CD14-positive monocyte (primary cell): ENCODE measurements around the gene MAST4. TPM values are rescaled to one million over a fixed set of nuclear protein-coding genes. Genes with fewer than 3 reads are reported as not detected.

Experiments used
- DNase-seq, 3 donors: peaks; one replicate each; pipeline ENCODE4 v3.0.0-alpha.2; 2011 to 2022
- H2AFZ ChIP-seq: 2 replicates; pipeline ENCODE4 v1.6.0; 2012; ENCODE audit warnings: mild to moderate bottlenecking, low read depth, low read length, inconsistent platforms; ENCODE audit not compliant: insufficient read depth, poor library complexity, severe bottlenecking
- H3K27ac ChIP-seq, 2 donors: 1 replicate in 1 of 2; 2 replicates in 1 of 2; pipeline ENCODE4 v1.5.1; 2012 to 2013; ENCODE audit warnings: low read length in 2 of 2, control low read depth in 1 of 2, inconsistent platforms in 1 of 2, low read depth in 1 of 2, mild to moderate bottlenecking in 1 of 2
- H3K27me3 ChIP-seq, 2 donors: one replicate each; pipeline versions ENCODE4 v1.6.0 to v1.6.1; 2011 to 2013; ENCODE audit warnings: low read length in 2 of 2; ENCODE audit not compliant: control insufficient read depth in 2 of 2, insufficient read depth in 2 of 2
- H3K36me3 ChIP-seq, 2 donors: replicated peaks in 1 of 2; 1 replicate in 1 of 2; 2 replicates in 1 of 2; pipeline versions ENCODE4 v1.5.1 to v1.6.1; 2012 to 2013; ENCODE audit warnings: low read length in 2 of 2, control low read depth in 1 of 2, inconsistent platforms in 1 of 2, mild to moderate bottlenecking in 1 of 2; ENCODE audit not compliant: insufficient read depth in 2 of 2, control insufficient read depth in 1 of 2
- H3K4me1 ChIP-seq, 2 donors: 1 replicate in 1 of 2; 2 replicates in 1 of 2; pipeline versions ENCODE4 v1.5.1 to v1.6.1; 2012 to 2013; ENCODE audit warnings: low read length in 2 of 2, control low read depth in 1 of 2, inconsistent platforms in 1 of 2, mild to moderate bottlenecking in 1 of 2, moderate library complexity in 1 of 2; ENCODE audit not compliant: insufficient read depth in 2 of 2, control insufficient read depth in 1 of 2
- H3K4me2 ChIP-seq: replicated peaks from 2 replicates; pipeline ENCODE3; 2012; ENCODE audit warnings: low read length, moderate library complexity, mild to moderate bottlenecking; ENCODE audit not compliant: poor library complexity, severe bottlenecking; ENCODE audit errors: extremely low read depth
- H3K4me3 ChIP-seq, 3 experiments: fragments of 200-600 bp in 1 of 3; sonication (generic) in 1 of 3; replicated peaks in 1 of 3; 1 replicate in 2 of 3; 2 replicates in 1 of 3; pipeline ENCODE4 v1.5.1; 2011 to 2013; ENCODE audit warnings: low read length in 3 of 3, mild to moderate bottlenecking in 3 of 3, control low read depth in 2 of 3, low read depth in 2 of 3, inconsistent platforms in 1 of 3, moderate library complexity in 1 of 3
- H3K79me2 ChIP-seq: 2 replicates; pipeline ENCODE4 v1.6.0; 2012; ENCODE audit warnings: mild to moderate bottlenecking, control low read depth, inconsistent platforms, low read length, moderate library complexity; ENCODE audit not compliant: insufficient read depth
- H3K9ac ChIP-seq: 2 replicates; pipeline ENCODE4 v1.6.0; 2017; ENCODE audit warnings: low read length, mild to moderate bottlenecking; ENCODE audit not compliant: insufficient read depth, poor library complexity, severe bottlenecking
- H3K9me3 ChIP-seq, 2 donors: replicated peaks in 1 of 2; 1 replicate in 1 of 2; 2 replicates in 1 of 2; pipeline versions ENCODE4 v1.5.1 to v1.6.1; 2012 to 2013; ENCODE audit warnings: low read length in 2 of 2, control low read depth in 1 of 2; ENCODE audit not compliant: control insufficient read depth in 1 of 2, insufficient read depth in 1 of 2
- H4K20me1 ChIP-seq: 2 replicates; pipeline ENCODE4 v1.6.0; 2012; ENCODE audit warnings: mild to moderate bottlenecking, low read length, control low read depth, moderate library complexity; ENCODE audit not compliant: insufficient read depth
- H3K27ac Mint-ChIP-seq, 7 donors: one replicate each; pipeline ENCODE4 v1.8.0; 2020; ENCODE audit warnings: mild to moderate bottlenecking in 7 of 7, mixed read lengths in 7 of 7, moderate library complexity in 6 of 7, inconsistent platforms in 2 of 7
- H3K27me3 Mint-ChIP-seq, 3 donors: one replicate each; pipeline ENCODE4 v1.8.0; 2021 to 2022; ENCODE audit warnings: low read depth in 3 of 3, mild to moderate bottlenecking in 3 of 3, mixed read lengths in 3 of 3, moderate library complexity in 3 of 3, inconsistent platforms in 1 of 3
- H3K36me3 Mint-ChIP-seq, 2 donors: one replicate each; pipeline ENCODE4 v1.8.0; 2020; ENCODE audit warnings: mixed read lengths in 2 of 2, inconsistent platforms in 1 of 2, mild to moderate bottlenecking in 1 of 2
- H3K4me1 Mint-ChIP-seq: one replicate; pipeline ENCODE4 v1.8.0; 2020; ENCODE audit warnings: mild to moderate bottlenecking, mixed read lengths
- H3K4me3 Mint-ChIP-seq, 2 donors: one replicate each; pipeline ENCODE4 v1.8.0; 2020; ENCODE audit warnings: mild to moderate bottlenecking in 2 of 2, mixed read lengths in 2 of 2, moderate library complexity in 1 of 2
- H3K9me3 Mint-ChIP-seq, 7 donors: one replicate each; pipeline ENCODE4 v1.8.0; 2020 to 2022; ENCODE audit warnings: mixed read lengths in 7 of 7, mild to moderate bottlenecking in 6 of 7, moderate library complexity in 6 of 7, inconsistent platforms in 2 of 7
- WGBS: methylation state at CpG from one replicate; pipeline ENCODE4 v1.1.5; 2013; ENCODE audit warnings: missing lambda C conversion rate; ENCODE audit not compliant: insufficient coverage; 5-methylcytosine and 5-hydroxymethylcytosine counted together
- intact Hi-C, 2 donors: fragments of 100-400 bp; cut with micrococcal nuclease; formaldehyde crosslinking; loops; one replicate each; pipeline versions ENCODE4 v1.15.0 to v1.15.1; 2023
- polyA plus RNA-seq, 3 donors: library from polyadenylated mRNA; depleted of rRNA in 1 of 3; unstranded in 2 of 3; stranded (reverse) in 1 of 3; fragments of 300-500 nt in 2 of 3; fragments of >200 nt in 1 of 3; fragmentation: Illumina TruSeq in 2 of 3; gene quantifications; 1 replicate in 2 of 3; 2 replicates in 1 of 3; pipeline ENCODE4 v1.2.3, GENCODE V29; 2012 to 2021
- TF ChIP-seq, protein P1 (sequence below): fragments of 200-600 bp; IDR thresholded peaks from one replicate; pipeline ENCODE4 v1.8.0; 2022; ENCODE audit warnings: antibody characterized with exemption, mild to moderate bottlenecking

Gene MAST4
- polyA plus RNA-seq, 3 donors = 0.03 to 0.24 TPM; not detected in 1

DNA sequence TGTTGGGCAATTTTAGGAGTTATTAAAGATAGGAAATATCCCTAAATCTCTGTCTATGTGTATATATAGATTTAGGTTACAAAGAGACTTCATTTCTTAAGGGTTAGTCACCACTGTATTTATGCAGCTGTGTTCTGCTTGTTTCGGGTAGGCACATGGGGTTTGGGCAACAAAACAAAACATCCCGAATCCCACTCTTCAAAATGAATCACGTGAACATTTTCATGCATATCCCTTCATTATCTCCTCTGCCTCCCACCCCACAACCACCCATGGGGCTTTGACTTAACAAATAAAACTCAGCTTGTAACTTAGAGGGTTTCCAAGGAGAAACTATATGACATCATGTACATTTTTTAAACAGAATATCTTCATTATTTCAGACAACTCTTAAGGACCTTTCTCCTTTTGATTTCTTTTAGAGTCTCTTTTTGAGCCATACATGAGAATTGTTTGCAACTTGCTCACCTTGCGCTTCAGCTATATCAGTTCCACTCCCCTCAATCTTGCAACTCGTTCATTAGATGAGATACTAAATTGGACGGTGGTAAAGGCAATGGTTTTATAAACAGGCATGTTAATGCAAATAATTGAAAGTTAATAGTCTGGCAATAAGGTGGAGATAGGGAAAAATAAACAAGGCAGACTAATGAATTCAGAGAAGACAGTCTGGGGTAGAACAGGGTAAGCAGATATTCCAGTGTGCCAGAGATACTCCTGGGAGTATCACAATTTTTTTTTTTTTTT, 463.7 kb downstream of the MAST4 start:
- H3K9ac ChIP-seq = no peak overlapping the region
- H3K4me2 ChIP-seq = no peak overlapping the region
- Mint-ChIP-seq H3K4me3 (no peak overlapping the region), H3K9me3 (no peaks in the 10 kb centered on the region), H3K27me3 (no peaks in the 10 kb centered on the region), H3K4me1 (no peaks in the 10 kb centered on the region), H3K27ac (no peak overlapping the region), H3K36me3 (no peaks in the 10 kb centered on the region)
- WGBS = 93% methylated on average over 3 of the region's 6 CpGs
- H3K36me3 ChIP-seq = no peaks in the 10 kb centered on the region
- DNase-seq = no peak
- H3K9me3 ChIP-seq = no peaks in the 10 kb centered on the region
- H3K27me3 ChIP-seq = no peaks in the 10 kb centered on the region
- H3K4me1 ChIP-seq = no peaks in the 10 kb centered on the region
- H3K4me3 ChIP-seq = no peak overlapping the region
- intact Hi-C loops = no loop called here
- TF ChIP-seq, protein P1, sequence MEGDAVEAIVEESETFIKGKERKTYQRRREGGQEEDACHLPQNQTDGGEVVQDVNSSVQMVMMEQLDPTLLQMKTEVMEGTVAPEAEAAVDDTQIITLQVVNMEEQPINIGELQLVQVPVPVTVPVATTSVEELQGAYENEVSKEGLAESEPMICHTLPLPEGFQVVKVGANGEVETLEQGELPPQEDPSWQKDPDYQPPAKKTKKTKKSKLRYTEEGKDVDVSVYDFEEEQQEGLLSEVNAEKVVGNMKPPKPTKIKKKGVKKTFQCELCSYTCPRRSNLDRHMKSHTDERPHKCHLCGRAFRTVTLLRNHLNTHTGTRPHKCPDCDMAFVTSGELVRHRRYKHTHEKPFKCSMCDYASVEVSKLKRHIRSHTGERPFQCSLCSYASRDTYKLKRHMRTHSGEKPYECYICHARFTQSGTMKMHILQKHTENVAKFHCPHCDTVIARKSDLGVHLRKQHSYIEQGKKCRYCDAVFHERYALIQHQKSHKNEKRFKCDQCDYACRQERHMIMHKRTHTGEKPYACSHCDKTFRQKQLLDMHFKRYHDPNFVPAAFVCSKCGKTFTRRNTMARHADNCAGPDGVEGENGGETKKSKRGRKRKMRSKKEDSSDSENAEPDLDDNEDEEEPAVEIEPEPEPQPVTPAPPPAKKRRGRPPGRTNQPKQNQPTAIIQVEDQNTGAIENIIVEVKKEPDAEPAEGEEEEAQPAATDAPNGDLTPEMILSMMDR = no peak
- H3K27ac ChIP-seq = no peak overlapping the region
- no peak overlapping the region for H2AFZ ChIP-seq
- no peaks in the 10 kb centered on the region for H4K20me1 ChIP-seq
- H3K79me2 ChIP-seq = no peaks in the 10 kb centered on the region

DNA sequence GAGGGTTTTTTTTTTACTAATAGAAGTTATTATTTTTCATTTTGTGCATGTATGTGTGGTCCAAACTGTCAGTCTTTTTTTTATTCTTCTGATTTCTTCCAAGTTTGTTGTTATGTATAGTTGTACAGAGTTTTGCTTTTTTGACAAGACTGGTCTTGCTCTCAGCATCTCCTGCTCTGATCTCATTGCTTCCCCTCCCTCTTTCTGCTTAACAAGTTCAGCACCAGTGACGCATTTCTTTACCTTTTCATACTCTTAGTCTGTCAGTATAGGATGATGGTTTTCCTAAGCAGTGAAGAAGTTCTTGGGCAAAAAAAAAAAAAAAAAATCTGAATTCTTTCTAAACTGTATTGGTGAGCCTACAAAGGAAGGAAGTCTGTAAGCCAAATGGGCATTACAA, 465.3 kb downstream of the MAST4 start:
- H3K27me3 ChIP-seq = no peaks in the 10 kb centered on the region
- WGBS = no CpG with 5 or more reads among the region's 1 CpG
- no peak overlapping the region for H3K27ac ChIP-seq
- no peak for DNase-seq
- H3K9me3 Mint-ChIP-seq = no peaks in the 10 kb centered on the region
- intact Hi-C loops = no loop called here
- no peak overlapping the region for H3K27ac Mint-ChIP-seq
- no peak overlapping the region for H3K9ac ChIP-seq
- no peak overlapping the region for H2AFZ ChIP-seq
- no peaks in the 10 kb centered on the region for H3K9me3 ChIP-seq
- H3K79me2 ChIP-seq = no peaks in the 10 kb centered on the region
- no peak overlapping the region for H3K4me2 ChIP-seq
- H3K4me1 Mint-ChIP-seq = no peaks in the 10 kb centered on the region
- H3K36me3 ChIP-seq = no peaks in the 10 kb centered on the region
- no peak overlapping the region for H3K4me3 ChIP-seq
- H3K36me3 Mint-ChIP-seq = no peaks in the 10 kb centered on the region
- no peak overlapping the region for H3K4me3 Mint-ChIP-seq
- no peaks in the 10 kb centered on the region for H4K20me1 ChIP-seq
- H3K4me1 ChIP-seq = no peaks in the 10 kb centered on the region
- TF ChIP-seq, protein P1 = no peak
- no peaks in the 10 kb centered on the region for H3K27me3 Mint-ChIP-seq
